ENCODE data around the gene DDX60.
"Not testable (repeated sequence)": the region's sequence is repeated elsewhere in the genome, so short reads cannot be mapped to it uniquely, and the experiment has no call there.

DDX60 gene

GRCh38 chr4:168306476-168306875 is 12.1 kb downstream of the DDX60 start:
- DNase-seq = no peak
- Mint-ChIP-seq H3K27me3 (ENCODE audit: low read depth, poor library complexity) (no peaks in the 10 kb centered on the region), H3K4me3 (no peak overlapping the region), H3K36me3 (ENCODE audit: low read depth) (no peaks in the 10 kb centered on the region), H3K9me3 (no peaks in the 10 kb centered on the region), H3K27ac (no peak overlapping the region), H3K4me1 (no peaks in the 10 kb centered on the region)
- TF ChIP-seq CTCF (IDR thresholded peaks at IDR 0.05) = no peak

GRCh38 chr4:168304744-168305459 is 13.7 kb downstream of the DDX60 start:
- Mint-ChIP-seq H3K27ac (no peak overlapping the region), H3K36me3 (ENCODE audit: low read depth) (no peaks in the 10 kb centered on the region), H3K27me3 (ENCODE audit: low read depth, poor library complexity) (no peaks in the 10 kb centered on the region), H3K4me3 (no peak overlapping the region), H3K4me1 (no peaks in the 10 kb centered on the region), H3K9me3 (no peaks in the 10 kb centered on the region)
- no peak for DNase-seq
- no peak for TF ChIP-seq CTCF (IDR thresholded peaks at IDR 0.05)

- H3K4me1 Mint-ChIP-seq; DNase-seq; H3K27me3 Mint-ChIP-seq (ENCODE audit: low read depth, poor library complexity); H3K27ac Mint-ChIP-seq; H3K4me3 Mint-ChIP-seq; H3K36me3 Mint-ChIP-seq (ENCODE audit: low read depth); H3K9me3 Mint-ChIP-seq: not testable (repeated sequence)
Observed at GRCh38 chr4:168303430-168303829, 15.1 kb downstream of the DDX60 start.

GRCh38 chr4:168293386-168293975 is 25.1 kb downstream of the DDX60 start:
- no peak for TF ChIP-seq CTCF (IDR thresholded peaks at IDR 0.05)
- DNase-seq = no peak
- H3K36me3 Mint-ChIP-seq (ENCODE audit: low read depth) = no peaks in the 10 kb centered on the region
- no peaks in the 10 kb centered on the region for H3K27me3 Mint-ChIP-seq (ENCODE audit: low read depth, poor library complexity)
- H3K4me3 Mint-ChIP-seq = no peak overlapping the region
- no peak overlapping the region for H3K27ac Mint-ChIP-seq
- no peaks in the 10 kb centered on the region for H3K9me3 Mint-ChIP-seq
- no peaks in the 10 kb centered on the region for H3K4me1 Mint-ChIP-seq

GRCh38 chr4:168291242-168291641 is 27.3 kb downstream of the DDX60 start:
- DNase-seq = no peak
- H3K36me3 Mint-ChIP-seq (ENCODE audit: low read depth) = no peaks in the 10 kb centered on the region
- H3K4me3 Mint-ChIP-seq = no peak overlapping the region
- no peak overlapping the region for H3K27ac Mint-ChIP-seq
- H3K27me3 Mint-ChIP-seq (ENCODE audit: low read depth, poor library complexity) = no peaks in the 10 kb centered on the region
- no peak for TF ChIP-seq CTCF (IDR thresholded peaks at IDR 0.05)
- H3K4me1 Mint-ChIP-seq = no peaks in the 10 kb centered on the region
- no peaks in the 10 kb centered on the region for H3K9me3 Mint-ChIP-seq

GRCh38 chr4:168285850-168286249 is 32.7 kb downstream of the DDX60 start:
- not testable (repeated sequence) for H3K4me1 Mint-ChIP-seq; H3K36me3 Mint-ChIP-seq (ENCODE audit: low read depth); H3K4me3 Mint-ChIP-seq

GRCh38 chr4:168279556-168279955 is 39.0 kb downstream of the DDX60 start:
- no peak overlapping the region for H3K27ac Mint-ChIP-seq
- H3K9me3 Mint-ChIP-seq = no peaks in the 10 kb centered on the region
- H3K36me3 Mint-ChIP-seq (ENCODE audit: low read depth) = no peaks in the 10 kb centered on the region
- H3K4me3 Mint-ChIP-seq = no peak overlapping the region
- no peaks in the 10 kb centered on the region for H3K4me1 Mint-ChIP-seq
- DNase-seq = no peak
- no peaks in the 10 kb centered on the region for H3K27me3 Mint-ChIP-seq (ENCODE audit: low read depth, poor library complexity)
- TF ChIP-seq CTCF (IDR thresholded peaks at IDR 0.05) = no peak

More at GRCh38 chr4:168285850-168286249, 32.7 kb downstream of the DDX60 start:
- not testable (repeated sequence) for H3K27me3 Mint-ChIP-seq (ENCODE audit: low read depth, poor library complexity); H3K9me3 Mint-ChIP-seq; DNase-seq; H3K27ac Mint-ChIP-seq

Data from nephron progenitor cell (in vitro differentiated cells).